WTC11 (cell line): ENCODE results near the gene ARID2.

Experiments used
- ESRRA ChIP-seq: sonication (generic); formaldehyde crosslinking; IDR thresholded peaks from 2 replicates; pipeline ENCODE4 v1.8.1; 2022; ENCODE audit warnings: mild to moderate bottlenecking, missing genetic modification reagents, borderline replicate concordance
- ETV6 ChIP-seq: sonication (generic); formaldehyde crosslinking; IDR thresholded peaks from 2 replicates; pipeline ENCODE4 v1.8.1; 2022; ENCODE audit warnings: mild to moderate bottlenecking, missing genetic modification reagents
- NR1H2 ChIP-seq: sonication (generic); formaldehyde crosslinking; IDR thresholded peaks from 2 replicates; pipeline ENCODE4 v1.9.0; 2021; ENCODE audit warnings: mild to moderate bottlenecking, moderate library complexity, missing genetic modification reagents
- TF ChIP-seq, protein P1 (sequence below): fragments of 200-600 bp; IDR thresholded peaks from 2 replicates; pipeline ENCODE4 v1.8.0; 2022; ENCODE audit warnings: antibody characterized with exemption
- TF ChIP-seq, protein P2 (sequence below): sonication (generic); formaldehyde crosslinking; IDR thresholded peaks from 2 replicates; pipeline ENCODE4 v1.8.1; 2023; ENCODE audit warnings: mild to moderate bottlenecking, missing genetic modification reagents, moderate library complexity

DNA sequence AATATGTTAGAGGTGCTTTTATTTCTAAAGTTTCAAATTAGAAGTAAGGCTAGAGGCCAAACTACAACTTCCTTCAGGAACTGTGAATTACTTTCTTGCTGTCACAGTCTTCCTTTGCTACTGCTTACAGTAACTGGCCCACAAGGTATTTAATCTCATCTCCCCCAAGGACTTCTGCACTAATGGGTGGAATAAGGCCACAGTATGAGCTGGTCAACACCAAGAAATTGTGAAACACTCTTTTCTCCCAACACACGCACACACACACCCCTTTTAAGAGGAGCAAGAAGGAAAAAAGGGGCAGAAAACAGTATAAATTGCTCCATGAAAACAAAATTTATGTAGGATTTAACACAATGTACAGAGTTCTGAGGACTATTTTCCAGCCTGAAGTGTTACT lies 215.3 kb downstream of the ARID2 start:
- TF ChIP-seq, protein P1, sequence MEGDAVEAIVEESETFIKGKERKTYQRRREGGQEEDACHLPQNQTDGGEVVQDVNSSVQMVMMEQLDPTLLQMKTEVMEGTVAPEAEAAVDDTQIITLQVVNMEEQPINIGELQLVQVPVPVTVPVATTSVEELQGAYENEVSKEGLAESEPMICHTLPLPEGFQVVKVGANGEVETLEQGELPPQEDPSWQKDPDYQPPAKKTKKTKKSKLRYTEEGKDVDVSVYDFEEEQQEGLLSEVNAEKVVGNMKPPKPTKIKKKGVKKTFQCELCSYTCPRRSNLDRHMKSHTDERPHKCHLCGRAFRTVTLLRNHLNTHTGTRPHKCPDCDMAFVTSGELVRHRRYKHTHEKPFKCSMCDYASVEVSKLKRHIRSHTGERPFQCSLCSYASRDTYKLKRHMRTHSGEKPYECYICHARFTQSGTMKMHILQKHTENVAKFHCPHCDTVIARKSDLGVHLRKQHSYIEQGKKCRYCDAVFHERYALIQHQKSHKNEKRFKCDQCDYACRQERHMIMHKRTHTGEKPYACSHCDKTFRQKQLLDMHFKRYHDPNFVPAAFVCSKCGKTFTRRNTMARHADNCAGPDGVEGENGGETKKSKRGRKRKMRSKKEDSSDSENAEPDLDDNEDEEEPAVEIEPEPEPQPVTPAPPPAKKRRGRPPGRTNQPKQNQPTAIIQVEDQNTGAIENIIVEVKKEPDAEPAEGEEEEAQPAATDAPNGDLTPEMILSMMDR = no peak
- TF ChIP-seq ETV6 (CRISPR knock-in tag) (no peak), ESRRA (CRISPR knock-in tag) (no peak), NR1H2 (no peak)
- TF ChIP-seq, protein P2, sequence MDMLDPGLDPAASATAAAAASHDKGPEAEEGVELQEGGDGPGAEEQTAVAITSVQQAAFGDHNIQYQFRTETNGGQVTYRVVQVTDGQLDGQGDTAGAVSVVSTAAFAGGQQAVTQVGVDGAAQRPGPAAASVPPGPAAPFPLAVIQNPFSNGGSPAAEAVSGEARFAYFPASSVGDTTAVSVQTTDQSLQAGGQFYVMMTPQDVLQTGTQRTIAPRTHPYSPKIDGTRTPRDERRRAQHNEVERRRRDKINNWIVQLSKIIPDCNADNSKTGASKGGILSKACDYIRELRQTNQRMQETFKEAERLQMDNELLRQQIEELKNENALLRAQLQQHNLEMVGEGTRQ (CRISPR knock-in tag) = no peak
